Measurements from ENCODE around the gene TH. TPM values are rescaled to one million over a fixed set of nuclear protein-coding genes. Genes with fewer than 3 reads are reported as not detected.

TH gene
- total RNA-seq, 1 donor from 2014 or later: not detected

DNA sequence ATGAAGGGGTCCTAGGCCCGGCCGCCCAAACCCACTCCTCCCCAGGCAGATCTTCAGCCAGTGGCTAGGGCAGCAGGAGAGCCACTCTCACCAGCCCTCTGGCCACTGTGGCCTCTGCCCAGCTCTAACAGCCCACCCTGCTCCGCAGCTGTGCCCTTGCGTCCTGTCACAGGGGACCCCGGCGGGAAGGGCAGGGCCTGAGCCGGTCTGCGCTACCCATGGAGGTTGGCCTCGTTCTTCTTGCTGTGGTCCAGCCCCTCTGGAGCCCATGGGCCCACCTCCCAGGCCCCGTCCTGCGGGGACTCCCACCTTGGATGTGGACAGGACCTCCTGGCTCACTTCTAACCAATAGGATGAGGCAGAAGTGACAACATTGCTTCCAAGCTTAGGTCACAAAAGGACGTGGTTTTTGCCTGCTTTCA, 38.3 kb upstream of the TH start:
- H3K36me3 ChIP-seq: no peaks in the 10 kb centered on the region
- DNase-seq (peak; percentile 41), ATAC-seq (no peak)
- intact Hi-C loops (cut with DNase I): no loop called here
- H3K4me3 ChIP-seq: no peak overlapping the region
- H3K9me3 ChIP-seq: no peaks in the 10 kb centered on the region
- no peaks in the 10 kb centered on the region for H3K27me3 ChIP-seq
- no peaks in the 10 kb centered on the region for H3K4me1 ChIP-seq
- TF ChIP-seq, protein P1, sequence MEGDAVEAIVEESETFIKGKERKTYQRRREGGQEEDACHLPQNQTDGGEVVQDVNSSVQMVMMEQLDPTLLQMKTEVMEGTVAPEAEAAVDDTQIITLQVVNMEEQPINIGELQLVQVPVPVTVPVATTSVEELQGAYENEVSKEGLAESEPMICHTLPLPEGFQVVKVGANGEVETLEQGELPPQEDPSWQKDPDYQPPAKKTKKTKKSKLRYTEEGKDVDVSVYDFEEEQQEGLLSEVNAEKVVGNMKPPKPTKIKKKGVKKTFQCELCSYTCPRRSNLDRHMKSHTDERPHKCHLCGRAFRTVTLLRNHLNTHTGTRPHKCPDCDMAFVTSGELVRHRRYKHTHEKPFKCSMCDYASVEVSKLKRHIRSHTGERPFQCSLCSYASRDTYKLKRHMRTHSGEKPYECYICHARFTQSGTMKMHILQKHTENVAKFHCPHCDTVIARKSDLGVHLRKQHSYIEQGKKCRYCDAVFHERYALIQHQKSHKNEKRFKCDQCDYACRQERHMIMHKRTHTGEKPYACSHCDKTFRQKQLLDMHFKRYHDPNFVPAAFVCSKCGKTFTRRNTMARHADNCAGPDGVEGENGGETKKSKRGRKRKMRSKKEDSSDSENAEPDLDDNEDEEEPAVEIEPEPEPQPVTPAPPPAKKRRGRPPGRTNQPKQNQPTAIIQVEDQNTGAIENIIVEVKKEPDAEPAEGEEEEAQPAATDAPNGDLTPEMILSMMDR (IDR thresholded peaks at IDR 0.05): no peak
- H3K27ac ChIP-seq: no peak overlapping the region

DNA sequence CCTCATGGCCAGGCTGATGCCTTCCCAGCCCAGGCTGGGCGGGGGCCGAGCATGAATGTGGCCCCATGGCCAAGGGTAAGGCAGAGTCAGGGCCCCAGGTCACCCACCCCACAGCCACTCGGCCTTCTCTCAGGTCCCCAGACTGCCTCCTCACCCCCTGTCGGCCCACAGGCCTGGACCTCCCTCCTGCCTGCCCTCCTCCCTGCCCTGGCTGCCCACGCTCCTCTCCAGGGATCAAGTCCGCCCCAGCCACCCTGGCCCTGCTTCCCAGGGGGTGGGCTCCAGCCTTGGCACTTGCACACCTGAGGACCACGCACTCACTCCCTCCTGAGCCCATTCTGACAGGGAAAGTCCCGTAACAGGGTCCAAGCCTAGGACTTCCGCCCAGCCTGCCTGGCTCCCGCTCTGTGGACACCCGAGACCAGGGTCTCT, 37.8 kb upstream of the TH start:
- peak; percentile 59 for DNase-seq
- no peak overlapping the region for H3K27ac ChIP-seq
- H3K9me3 ChIP-seq: no peaks in the 10 kb centered on the region
- H3K4me3 ChIP-seq: no peak overlapping the region
- no peaks in the 10 kb centered on the region for H3K4me1 ChIP-seq
- no peaks in the 10 kb centered on the region for H3K36me3 ChIP-seq
- intact Hi-C loops (cut with DNase I): no loop called here
- TF ChIP-seq, protein P1 (IDR thresholded peaks at IDR 0.05): no peak
- H3K27me3 ChIP-seq: no peaks in the 10 kb centered on the region
- no peak for ATAC-seq

DNA sequence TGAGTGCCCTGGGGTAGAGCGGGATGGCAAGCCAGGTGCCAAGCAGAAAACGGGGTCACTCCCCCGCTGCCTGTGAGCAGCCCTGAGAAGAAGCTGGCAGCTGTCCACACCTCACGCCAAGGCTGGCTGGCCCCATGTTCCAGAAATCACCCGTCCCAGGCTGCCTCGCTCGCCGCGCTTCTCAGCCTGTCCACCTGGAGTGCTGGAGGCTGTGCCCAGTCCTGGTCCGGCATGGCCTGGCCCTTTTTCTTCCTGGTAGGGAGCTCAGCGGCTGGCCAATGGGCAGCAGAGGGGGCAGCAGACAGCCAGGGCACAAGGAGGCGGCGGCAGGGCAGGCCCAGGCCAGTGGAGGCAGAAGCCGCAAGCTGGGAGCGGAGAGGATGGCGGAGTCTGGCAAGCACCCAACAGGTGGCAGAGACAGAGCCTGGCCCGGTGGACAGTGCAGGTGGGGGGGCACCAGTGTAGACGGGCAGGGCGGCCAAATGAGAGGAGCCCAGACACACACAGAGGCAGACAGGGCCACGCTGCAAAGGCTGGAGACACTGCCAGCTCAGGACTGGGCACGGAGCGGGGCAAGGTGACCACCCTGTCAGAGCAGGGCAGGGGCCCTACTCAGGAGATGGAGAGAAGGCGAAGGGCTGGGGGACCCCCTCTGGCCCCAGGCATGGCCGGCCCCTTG, 37.2 kb upstream of the TH start:
- intact Hi-C loops (cut with DNase I): no loop called here
- DNase-seq: peak; percentile 63
- Histone ChIP-seq H3K4me1 (no peaks in the 10 kb centered on the region), H3K36me3 (no peaks in the 10 kb centered on the region), H3K27me3 (no peaks in the 10 kb centered on the region), H3K9me3 (no peaks in the 10 kb centered on the region), H3K4me3 (no peak overlapping the region), H3K27ac (no peak overlapping the region)
- no peak for ATAC-seq
- TF ChIP-seq, protein P1 (IDR thresholded peaks at IDR 0.05): no peak

DNA sequence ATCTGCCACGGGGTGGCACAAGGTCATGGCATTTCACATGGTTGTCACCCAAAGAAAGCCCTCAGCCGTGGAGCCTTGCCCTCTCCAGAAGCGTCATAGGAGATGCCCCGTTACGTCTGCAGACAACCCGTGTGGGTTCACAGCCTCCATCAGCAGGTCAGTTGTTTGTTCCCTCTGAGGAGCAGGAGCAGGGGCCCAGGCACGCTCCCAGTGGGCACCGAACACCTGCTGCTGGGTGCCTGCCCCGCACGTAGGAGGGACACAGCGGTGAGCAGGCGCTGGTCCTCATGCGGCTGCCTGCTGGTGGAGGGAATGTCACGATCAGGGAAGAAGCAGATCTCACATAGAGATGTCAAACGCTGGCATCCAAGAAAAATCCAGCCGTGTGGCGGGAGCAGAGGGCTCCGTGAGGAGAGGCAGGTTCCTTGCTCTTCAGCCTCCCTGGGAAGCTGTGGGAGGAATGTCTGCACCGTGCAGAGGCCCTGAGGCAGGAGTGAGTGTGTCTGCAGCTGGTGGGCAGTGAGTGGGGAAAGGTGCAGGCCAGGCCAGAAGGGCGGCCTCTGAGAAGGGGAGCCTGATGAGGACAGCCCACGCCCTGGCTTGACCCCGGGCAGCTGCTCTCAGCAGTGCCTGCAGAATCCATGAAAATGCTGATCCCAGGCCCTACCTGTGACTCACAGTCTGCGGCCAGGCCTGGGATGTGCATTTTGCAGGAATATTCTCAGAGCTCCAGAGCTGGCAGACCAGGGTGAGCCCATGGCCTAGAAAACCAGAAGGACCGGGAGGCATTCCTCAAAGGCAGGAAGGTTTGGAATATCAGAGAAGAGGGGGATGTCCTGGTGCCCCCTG, 36.4 kb upstream of the TH start:
- no peak overlapping the region for H3K4me3 ChIP-seq
- no peaks in the 10 kb centered on the region for H3K27me3 ChIP-seq
- intact Hi-C loops (cut with DNase I): no loop called here
- H3K4me1 ChIP-seq: no peaks in the 10 kb centered on the region
- DNase-seq: peak; percentile 51
- no peak for ATAC-seq
- H3K27ac ChIP-seq: no peak overlapping the region
- H3K36me3 ChIP-seq: no peaks in the 10 kb centered on the region
- TF ChIP-seq, protein P1 (IDR thresholded peaks at IDR 0.05): no peak
- H3K9me3 ChIP-seq: no peaks in the 10 kb centered on the region

DNA sequence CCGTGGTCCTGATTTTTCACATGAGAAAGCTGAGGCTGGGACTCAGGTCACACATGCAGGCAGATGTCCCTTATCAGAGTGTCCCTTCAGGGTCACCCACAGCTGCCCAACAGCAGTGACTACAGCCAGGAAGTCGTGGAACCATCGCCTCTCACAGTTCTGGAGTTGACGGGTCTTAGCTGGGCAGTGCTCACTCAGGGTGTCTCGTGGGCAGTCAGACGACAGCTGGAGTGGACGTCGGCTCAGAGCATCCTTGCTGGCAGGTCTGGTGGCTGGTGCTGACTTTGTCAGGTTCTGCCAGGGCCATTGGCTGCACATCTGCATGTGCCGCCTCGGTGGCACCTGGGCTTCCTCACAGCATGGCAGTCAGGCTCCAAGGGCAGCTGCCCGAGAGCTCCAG, 35.6 kb upstream of the TH start:
- Histone ChIP-seq H3K27me3 (no peaks in the 10 kb centered on the region), H3K27ac (no peak overlapping the region), H3K4me1 (no peaks in the 10 kb centered on the region), H3K36me3 (no peaks in the 10 kb centered on the region), H3K4me3 (no peak overlapping the region), H3K9me3 (no peaks in the 10 kb centered on the region)
- intact Hi-C loops (cut with DNase I): no loop called here
- TF ChIP-seq, protein P1 (IDR thresholded peaks at IDR 0.05): no peak
- DNase-seq (no peak), ATAC-seq (no peak)

All from upper lobe of right lung (tissue), 1 donor.